Hepatic stellate cell (primary cell): ENCODE data around the gene C19orf25.

Experiments used
- DNase-seq: peaks from one replicate; pipeline ENCODE4 v3.0.0; 2011; ENCODE audit warnings: low spot score

The C19orf25 gene

DNA sequence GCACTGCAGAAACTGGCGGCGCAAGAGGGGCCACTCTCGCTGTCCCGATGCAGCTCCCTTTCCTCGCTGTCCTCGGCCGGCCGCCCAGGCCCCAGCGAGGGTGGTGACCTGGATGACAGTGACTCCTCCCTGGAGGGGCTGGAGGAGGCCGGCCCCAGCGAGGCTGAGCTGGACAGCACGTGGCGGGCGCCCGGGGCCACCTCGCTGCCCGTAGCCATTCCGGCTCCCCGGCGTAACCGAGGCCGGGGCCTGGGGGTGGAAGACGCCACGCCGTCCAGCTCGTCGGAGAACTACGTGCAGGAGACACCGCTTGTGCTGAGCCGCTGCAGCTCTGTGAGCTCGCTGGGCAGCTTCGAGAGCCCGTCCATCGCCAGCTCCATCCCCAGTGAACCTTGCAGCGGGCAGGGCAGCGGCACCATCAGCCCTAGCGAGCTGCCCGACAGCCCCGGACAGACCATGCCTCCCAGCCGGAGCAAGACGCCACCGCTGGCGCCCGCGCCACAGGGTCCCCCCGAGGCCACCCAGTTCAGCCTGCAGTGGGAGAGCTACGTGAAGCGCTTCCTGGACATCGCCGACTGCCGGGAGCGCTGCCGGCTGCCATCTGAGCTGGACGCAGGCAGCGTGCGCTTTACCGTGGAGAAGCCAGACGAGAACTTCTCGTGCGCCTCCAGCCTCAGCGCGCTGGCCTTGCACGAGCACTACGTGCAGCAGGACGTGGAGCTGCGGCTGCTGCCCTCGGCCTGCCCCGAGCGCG lies 12.4 kb downstream of the C19orf25 start:
- DNase-seq, result no peak

DNA sequence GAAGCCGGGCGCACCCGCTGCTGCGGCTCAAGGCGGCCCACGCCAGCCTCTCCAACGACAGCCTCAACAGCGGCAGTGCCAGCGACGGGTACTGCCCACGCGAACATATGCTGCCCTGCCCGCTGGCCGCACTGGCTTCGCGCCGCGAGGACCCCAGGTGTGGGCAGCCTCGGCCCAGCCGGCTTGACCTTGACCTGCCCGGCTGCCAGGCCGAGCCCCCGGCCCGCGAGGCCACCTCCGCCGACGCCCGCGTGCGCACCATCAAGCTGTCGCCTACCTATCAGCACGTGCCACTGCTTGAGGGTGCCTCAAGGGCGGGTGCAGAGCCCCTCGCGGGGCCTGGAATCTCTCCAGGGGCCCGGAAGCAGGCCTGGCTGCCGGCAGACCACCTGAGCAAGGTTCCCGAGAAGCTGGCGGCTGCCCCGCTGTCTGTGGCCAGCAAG lies 13.0 kb downstream of the C19orf25 start:
- DNase-seq, result no peak

DNA sequence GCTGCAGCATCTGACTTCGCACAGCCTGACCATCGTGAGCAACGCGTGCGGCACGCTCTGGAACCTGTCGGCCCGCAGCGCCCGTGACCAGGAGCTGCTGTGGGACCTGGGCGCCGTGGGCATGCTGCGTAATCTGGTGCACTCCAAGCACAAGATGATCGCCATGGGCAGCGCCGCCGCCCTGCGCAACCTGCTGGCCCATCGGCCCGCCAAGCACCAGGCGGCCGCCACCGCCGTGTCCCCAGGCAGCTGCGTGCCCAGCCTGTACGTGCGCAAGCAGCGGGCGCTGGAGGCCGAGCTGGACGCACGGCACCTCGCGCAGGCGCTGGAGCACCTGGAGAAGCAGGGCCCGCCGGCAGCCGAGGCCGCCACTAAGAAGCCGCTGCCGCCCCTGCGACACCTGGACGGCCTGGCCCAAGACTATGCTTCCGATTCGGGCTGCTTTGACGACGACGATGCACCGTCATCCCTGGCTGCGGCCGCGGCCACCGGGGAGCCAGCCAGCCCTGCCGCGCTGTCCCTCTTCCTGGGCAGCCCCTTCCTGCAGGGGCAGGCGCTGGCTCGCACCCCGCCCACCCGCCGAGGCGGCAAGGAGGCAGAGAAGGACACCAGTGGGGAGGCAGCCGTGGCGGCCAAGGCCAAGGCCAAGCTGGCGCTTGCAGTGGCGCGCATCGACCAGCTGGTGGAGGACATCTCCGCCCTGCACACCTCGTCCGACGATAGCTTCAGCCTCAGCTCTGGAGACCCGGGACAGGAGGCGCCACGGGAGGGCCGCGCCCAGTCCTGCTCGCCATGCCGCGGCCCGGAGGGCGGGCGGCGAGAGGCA lies 13.6 kb downstream of the C19orf25 start:
- DNase-seq, result peak; percentile 86

DNA sequence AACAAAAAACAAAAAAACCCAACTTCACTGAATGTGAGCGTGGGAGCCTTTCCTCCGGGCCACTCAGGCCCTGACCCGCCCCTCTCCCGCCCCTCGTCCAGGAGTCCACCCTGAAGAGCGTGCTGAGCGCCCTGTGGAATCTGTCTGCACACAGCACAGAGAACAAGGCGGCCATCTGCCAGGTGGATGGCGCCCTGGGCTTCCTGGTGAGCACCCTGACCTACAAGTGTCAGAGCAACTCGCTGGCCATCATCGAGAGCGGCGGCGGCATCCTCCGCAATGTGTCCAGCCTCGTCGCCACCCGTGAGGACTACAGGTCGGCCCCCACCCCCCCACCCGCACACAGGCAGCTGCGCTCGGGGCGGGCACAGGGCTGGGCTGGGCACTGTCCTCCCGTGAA lies 17.2 kb downstream of the C19orf25 start:
- no peak for DNase-seq

DNA sequence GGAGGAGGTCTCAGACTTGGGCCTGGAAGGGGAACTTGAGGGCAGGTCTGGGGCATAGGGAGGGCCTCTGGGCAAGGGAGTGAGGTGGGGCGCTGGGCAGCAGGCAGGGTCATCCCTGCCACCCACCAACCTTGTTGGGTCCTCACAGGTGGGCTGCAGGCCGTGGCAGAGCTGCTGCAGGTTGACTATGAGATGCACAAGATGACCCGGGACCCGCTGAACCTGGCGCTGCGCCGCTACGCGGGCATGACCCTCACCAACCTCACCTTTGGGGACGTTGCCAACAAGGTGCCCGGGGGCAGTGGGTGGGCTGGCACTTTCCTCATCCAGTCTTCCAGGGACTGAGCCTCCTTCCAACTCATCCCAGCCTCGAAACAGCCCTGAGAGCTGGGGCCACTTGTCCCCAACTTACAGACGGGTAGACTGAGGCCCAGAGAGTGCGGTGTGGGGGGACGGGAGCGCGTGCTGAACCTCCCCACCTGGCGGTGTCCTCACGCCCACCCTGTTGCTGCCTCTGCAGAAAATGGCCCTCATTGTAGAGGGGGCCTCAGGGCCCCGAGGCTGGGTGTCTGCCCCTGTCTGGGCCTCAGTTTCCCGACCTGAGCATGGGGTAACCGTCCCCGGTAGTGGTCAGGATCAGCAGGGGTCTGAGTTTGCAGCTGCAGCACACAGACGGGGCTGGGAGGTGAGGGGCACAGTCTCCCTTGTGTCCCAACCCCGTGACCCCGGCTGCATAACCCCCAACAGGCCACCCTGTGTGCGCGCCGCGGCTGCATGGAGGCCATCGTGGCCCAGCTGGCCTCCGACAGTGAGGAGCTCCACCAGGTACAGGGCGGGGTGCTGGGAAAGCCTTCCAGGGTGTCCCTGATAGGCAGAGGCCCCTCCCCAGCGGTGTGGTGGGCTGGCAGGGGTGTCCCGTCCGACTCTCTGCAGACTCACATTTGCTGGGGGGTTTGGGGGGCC lies 18.7 kb downstream of the C19orf25 start:
- no peak for DNase-seq

DNA sequence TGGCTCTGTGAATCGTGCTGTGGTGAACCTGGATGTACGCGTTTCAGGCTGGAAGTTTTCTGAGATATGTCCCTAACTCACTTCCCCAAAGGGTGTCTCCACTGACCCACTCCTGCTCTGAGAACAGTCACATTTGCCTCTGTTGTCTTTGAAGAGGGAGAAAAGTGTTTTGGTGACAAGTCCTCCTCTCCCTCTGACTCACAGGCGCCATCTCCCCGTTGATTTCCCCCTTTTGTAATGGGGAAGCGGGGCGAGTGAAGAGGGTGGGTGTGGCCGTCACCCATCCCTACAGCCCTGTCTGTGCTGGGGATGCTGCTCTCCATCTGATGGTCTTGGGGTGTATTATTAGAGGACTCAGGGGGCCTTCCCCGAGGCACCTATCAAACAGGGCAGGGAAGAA lies 19.5 kb downstream of the C19orf25 start:
- DNase-seq, result no peak

DNA sequence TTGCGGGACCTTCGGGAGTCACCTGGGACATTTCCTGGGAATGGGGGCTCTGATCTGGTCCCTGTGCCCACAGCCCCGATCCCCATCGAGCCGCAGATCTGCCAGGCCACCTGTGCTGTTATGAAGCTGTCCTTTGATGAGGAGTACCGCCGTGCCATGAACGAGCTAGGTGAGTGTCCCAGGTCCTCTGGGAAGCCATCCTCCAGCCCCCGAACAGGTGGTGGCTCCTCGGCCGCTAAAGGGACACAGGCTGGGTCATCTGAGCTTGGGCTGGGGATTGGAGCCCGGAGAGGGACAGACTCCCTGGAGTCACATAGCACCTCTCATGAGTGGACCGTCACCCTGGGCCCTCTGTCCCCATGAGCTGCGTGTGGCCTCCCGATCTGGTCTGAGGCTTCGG lies 21.1 kb downstream of the C19orf25 start:
- no peak for DNase-seq

DNA sequence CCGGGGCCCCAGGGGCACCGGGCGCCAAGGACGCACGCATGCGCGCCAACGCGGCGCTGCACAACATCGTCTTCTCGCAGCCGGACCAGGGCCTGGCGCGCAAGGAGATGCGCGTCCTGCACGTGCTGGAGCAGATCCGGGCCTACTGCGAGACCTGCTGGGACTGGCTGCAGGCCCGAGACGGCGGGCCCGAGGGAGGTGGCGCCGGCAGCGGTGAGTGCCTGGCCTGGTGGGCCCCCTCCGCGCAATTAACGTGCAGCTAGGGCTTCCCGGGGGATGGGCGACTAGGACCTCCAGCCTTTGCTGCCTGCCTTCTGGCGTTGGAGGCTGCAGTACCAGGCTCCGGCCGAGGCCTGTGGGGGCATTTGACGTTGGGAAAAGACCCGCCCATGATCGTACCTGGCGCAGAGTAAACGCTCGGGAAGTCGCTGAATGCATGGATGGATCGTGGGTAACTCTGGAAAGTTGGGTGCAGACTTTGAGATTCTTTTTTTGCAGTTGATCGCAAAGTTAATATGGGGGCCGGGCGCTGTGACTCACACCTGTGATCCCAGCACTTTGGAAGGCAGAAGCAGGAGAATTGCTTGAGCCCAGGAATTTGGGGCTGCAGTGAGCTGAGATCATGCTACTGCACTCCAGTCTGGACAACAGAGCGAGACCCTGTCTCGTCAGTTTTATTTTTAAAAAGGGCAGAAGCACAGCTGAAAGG lies 21.8 kb downstream of the C19orf25 start:
- DNase-seq, result no peak

DNA sequence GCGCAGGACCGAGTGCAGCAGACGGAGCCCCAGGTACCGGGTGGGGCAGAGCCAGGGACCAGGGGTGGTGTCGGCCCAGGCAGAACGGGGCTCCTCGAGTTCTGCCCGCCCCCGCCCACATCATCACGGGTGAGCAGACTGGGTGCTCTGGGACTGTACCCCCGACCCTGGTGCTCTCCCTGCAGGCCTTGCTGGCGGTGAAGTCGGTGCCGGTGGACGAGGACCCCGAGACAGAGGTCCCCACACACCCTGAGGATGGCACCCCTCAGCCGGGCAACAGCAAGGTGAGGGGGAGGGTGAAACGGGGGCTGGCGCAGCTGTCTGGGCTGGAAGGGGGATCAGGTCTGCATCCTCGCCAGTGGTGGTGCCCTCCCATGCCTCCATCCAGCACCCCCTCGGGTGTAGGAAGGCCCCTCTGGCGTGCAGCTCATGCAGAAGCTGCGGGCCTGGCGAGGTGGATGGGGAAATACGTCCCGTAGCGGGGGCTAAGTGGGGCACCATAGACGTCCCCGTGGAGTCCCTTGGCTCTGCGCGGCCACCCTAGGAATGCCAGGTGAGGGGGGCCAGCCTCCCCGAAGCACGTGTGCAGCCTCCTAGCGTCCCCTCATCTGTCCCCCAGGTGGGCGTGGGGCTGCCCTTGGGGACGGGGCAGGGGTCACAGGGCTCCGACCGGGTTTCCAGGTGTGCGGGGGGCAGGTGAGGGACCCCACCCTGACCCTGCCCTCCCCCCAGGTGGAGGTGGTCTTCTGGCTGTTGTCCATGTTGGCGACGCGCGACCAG lies 22.7 kb downstream of the C19orf25 start:
- no peak for DNase-seq

DNA sequence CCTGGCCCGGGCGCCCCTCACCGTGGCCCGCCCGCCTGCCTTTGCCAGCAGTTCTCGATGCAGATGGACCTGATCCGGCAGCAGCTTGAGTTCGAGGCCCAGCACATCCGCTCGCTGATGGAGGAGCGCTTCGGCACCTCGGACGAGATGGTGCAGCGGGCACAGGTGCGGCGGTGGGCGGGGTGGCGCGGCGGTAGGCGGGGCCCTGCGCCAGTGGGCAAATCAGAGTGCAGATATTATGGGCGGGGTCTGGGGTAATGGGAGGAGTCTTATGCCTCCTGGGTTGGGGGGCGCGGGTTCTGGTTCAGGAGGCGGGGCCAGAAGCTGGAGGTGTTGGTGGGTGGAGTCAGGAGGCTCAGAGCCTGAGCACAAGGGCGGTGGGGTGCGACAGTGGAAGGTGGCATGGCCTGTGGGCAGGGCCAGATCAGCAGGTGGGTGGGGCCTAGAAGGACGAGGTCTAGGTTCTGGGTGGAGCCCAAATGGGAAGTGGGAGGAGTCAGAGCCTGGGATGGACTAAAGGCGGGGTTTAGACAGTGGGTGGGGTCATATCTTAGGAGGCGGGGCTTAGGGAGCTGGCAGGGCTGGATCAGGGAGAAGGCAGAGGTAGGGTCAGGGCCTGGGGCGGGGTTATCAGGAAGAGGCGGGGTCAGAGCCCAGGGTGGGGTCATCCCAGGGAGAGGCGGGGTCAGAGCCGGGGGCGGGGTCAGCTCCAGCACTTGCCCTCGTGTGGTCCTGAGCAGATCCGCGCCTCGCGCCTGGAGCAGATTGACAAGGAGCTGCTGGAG lies 23.5 kb downstream of the C19orf25 start:
- peak; percentile 80 for DNase-seq

DNA sequence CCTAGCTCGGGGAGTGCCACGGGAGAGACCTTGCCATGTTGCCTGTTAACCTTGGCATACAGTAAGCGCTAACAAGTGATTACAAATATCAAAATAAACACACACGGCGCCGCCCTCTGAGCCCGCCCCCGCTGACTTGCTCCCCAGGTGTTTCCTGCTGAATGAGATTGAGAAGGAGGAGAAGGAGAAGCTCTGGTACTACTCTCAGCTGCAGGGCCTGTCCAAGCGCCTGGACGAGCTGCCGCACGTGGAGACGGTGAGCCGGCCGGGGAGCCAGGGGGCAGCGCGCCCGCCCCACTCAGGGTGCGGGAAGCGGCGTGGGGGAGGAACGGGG lies 24.0 kb downstream of the C19orf25 start:
- DNase-seq, result no peak

DNA sequence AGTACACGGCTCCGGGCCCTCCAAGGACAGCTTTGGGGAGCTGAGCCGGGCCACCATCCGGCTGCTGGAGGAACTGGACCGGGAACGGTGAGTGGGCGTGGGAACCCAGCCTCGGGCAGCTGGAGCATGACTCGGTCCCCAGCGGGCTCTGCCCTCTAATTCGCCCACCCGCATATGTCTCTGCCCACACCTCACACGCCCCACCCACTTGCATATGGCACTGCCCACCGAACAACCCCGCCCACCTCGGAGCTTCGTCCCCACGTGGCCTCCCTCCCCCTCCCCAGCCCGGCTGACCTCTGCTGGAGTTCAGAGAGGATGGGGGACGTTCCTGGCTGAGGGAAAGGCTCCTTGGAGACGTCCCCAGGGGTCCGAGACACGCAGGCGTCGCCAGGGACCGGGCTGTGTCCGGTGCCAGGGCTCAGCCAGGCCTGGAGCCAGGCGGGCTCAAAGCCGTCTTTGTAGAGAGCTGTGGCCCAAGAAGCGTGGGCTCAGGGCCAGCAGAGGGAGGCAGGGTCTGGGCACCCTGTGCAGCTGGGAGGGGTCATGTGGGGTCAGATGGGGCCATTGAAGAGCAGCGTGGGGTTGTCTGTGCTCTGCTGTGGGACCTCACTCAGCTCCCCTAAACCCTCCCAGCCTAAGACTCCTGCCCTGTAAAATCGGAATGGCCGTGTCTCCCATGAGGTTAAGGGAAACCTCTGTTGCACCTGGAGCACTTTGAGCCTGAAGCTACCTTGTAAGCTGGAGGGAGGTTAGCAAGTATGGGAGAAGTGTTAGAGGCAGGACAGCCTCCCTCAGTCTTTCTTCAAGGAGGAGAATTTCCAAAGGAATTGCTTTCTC lies 25.3 kb downstream of the C19orf25 start:
- peak; percentile 75 for DNase-seq

DNA sequence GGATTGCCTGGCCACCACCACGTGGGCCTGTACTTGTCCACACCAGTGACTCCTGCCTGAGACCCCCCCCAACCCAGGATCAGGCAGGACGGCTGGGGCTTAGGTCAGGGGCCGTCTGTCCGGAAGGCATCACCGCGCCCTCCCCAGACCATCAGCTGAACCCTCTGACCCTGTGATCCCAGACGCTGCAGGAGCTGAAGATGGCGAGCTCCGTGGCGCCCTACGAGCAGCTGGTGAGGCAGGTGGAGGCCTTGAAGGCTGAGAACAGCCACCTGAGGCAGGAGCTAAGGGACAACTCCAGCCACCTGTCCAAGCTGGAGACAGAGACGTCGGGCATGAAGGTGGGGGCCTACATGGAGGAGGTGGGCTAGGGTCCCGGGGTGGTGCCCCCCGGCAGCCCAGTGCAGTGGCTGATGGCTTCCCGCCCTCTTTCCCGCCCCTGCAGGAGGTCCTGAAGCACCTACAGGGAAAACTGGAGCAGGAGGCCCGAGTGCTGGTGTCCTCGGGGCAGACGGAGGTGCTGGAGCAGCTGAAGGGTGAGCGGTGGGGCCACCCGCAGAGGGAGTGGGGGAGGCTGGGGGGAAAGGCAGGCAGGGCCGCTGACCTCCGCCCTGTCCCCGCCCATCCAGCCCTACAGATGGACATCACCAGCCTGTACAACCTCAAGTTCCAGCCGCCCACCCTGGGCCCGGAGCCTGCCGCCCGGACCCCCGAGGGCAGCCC lies 26.1 kb downstream of the C19orf25 start:
- DNase-seq, result no peak

DNA sequence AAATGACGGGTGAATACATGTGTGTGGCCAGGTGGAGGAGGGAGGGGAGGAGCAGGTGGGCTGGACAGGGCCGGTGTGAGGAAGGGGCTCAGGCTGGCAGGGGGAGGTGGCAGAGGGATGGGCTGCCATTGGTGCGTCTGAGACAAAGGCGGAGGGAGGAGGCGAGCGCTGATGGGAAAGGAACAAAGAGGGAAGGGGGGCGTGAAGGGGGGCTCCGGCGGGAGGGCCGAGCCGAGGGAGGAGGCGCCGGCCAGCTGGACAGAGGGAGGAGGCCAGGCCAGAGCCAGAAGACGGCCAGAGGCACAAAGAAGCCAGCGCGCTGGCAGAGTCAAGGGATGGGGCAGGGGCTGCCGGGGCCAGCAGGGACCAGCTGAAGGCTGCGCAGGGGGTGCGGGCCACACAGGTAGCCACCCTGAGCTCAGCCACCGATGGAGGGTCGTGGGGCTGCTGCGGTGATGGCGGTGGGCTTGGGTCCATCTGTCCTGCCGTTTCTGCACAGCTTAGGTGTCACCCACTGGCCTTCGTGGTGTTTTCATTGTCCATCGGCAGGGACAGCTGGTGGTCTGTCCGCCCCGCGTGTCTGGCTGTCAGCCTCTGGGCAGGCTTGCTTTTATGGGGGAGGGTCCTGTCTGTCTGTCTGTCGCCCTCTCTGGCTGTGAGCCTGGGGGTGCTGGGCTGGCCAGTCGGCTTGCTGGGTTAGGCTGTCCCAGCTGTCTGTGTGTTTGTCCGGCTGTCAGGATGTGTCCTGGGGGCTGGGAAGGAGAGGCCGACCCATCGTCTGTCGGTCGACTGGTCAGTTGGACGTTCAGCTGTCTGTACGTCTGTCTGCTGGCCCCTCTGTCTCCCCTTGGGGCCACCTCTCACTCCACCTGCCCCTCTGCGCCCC lies 26.9 kb downstream of the C19orf25 start:
- DNase-seq, result no peak

DNA sequence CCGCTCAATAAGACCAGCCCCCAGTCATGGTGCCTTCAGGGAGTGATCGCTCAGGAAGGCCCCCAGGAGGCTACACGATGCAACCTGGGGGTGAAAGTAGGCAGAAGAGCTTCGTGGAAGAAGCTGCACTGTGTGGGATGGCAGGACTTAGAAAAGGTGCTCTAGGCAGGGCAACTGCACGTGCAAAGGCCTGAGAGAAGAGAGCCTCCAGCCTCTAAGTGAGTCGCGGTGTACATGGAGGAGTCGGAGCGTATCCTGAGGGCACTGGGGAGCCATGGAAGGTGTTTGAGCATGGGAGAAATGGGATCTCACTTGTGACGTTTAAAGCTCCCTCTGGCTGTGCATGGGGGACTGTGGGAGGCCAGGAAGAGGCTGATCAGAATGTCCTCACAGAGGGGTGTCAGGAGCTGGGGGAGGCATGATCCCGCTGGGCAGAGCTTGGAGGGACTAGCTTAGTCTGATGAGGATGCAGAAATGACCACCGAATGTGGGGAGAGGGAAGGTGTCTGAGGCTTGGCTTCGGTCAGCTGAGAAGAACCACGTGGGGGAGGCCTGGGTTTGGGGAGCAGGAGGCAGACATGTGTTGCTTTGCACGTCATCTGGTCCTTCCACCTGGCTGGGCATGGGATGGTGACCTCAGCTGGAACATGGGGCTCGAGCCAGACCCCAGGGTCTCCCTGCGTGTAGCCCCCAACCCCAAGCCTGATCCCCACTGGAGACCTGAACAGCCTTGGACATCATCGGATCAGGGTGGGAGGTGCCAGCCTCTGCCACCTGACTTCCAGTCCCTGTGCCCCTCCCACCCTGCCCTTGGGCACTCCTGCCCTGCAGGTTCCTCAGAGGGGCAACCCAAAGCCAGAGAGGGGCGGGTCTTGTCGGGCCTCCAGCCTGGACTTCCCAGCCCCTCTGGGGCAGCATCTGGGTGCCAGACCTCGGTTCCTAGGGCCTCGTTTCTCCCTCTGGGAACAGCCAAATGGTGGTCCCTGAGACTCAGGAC lies 28.0 kb downstream of the C19orf25 start:
- DNase-seq, result no peak
